UCSD-AML1 (cell line): ENCODE results near the gene GKAP1.
"Not testable (repeated sequence)": the region's sequence is repeated elsewhere in the genome, so short reads cannot be mapped to it uniquely, and the experiment has no call there.

Source experiments
- DNase-seq: peaks from one replicate; lab custom pipeline; 2025; ENCODE audit not compliant: unreplicated experiment; lab: John Stamatoyannopoulos, UW

The GKAP1 gene

GRCh38 chr9:83817356-83818278, at the start of gene GKAP1:
Gene GKAP1 (minus strand): TSS chr9:83817769. CDS start chr9:83806517, 11,252 bp downstream.
- DNase-seq, result peak; percentile 76

- not testable (repeated sequence) for DNase-seq
Observed at GRCh38 chr9:83849895-83850294, 32.3 kb upstream of the GKAP1 start.

GRCh38 chr9:83837070-83837643, 19.6 kb upstream of the GKAP1 start:
- DNase-seq, result not testable (repeated sequence)

- DNase-seq, result not testable (repeated sequence)
Observed at GRCh38 chr9:83830426-83831071, 13.0 kb upstream of the GKAP1 start.

- not testable (repeated sequence) for DNase-seq
Observed at GRCh38 chr9:83824986-83825623, 7.5 kb upstream of the GKAP1 start.

- DNase-seq, result not testable (repeated sequence)
Observed at GRCh38 chr9:83817011-83817355, 586 bp downstream of the GKAP1 start.

GRCh38 chr9:83815120-83815519, 2.4 kb downstream of the GKAP1 start:
- DNase-seq, result not testable (repeated sequence)

- not testable (repeated sequence) for DNase-seq
Observed at GRCh38 chr9:83809213-83809612, 8.4 kb downstream of the GKAP1 start.

- not testable (repeated sequence) for DNase-seq
Observed at GRCh38 chr9:83804454-83804853, 13.1 kb downstream of the GKAP1 start.

GRCh38 chr9:83803941-83804340, 13.6 kb downstream of the GKAP1 start:
- DNase-seq, result not testable (repeated sequence)

GRCh38 chr9:83800236-83801033, 17.1 kb downstream of the GKAP1 start:
- DNase-seq, result no peak

GRCh38 chr9:83794051-83794450, 23.5 kb downstream of the GKAP1 start:
- DNase-seq, result no peak

GRCh38 chr9:83792746-83793145, 24.8 kb downstream of the GKAP1 start:
- no peak for DNase-seq

- no peak for DNase-seq
Observed at GRCh38 chr9:83778164-83778563, 39.4 kb downstream of the GKAP1 start.

- no peak for DNase-seq
Observed at GRCh38 chr9:83775932-83776331, 41.6 kb downstream of the GKAP1 start.

- no peak for DNase-seq
Observed at GRCh38 chr9:83772860-83773259, 44.7 kb downstream of the GKAP1 start.

GRCh38 chr9:83765376-83765775, 52.2 kb downstream of the GKAP1 start:
- no peak for DNase-seq

GRCh38 chr9:83754383-83754977, 63.1 kb downstream of the GKAP1 start:
- DNase-seq, result no peak

- no peak for DNase-seq
Observed at GRCh38 chr9:83749706-83750105, 67.9 kb downstream of the GKAP1 start.

- DNase-seq, result no peak
Observed at GRCh38 chr9:83744206-83744605, 73.4 kb downstream of the GKAP1 start.
